ENCODE results near the gene CTAGE1.

GRCh38 chr18:22409445-22409844, 8.3 kb downstream of the CTAGE1 start:
- TF ChIP-seq, protein P1, sequence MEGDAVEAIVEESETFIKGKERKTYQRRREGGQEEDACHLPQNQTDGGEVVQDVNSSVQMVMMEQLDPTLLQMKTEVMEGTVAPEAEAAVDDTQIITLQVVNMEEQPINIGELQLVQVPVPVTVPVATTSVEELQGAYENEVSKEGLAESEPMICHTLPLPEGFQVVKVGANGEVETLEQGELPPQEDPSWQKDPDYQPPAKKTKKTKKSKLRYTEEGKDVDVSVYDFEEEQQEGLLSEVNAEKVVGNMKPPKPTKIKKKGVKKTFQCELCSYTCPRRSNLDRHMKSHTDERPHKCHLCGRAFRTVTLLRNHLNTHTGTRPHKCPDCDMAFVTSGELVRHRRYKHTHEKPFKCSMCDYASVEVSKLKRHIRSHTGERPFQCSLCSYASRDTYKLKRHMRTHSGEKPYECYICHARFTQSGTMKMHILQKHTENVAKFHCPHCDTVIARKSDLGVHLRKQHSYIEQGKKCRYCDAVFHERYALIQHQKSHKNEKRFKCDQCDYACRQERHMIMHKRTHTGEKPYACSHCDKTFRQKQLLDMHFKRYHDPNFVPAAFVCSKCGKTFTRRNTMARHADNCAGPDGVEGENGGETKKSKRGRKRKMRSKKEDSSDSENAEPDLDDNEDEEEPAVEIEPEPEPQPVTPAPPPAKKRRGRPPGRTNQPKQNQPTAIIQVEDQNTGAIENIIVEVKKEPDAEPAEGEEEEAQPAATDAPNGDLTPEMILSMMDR (conservative IDR thresholded peaks at IDR 0.05; ENCODE audit: low read length), result no peak
- no peak for TF ChIP-seq EZH2phosphoT487 (IDR thresholded peaks at IDR 0.05; ENCODE audit: borderline replicate concordance)
